Stimulated activated CD4-positive, alpha-beta T cell treated with anti-CD3 and anti-CD28 coated beads, Interleukin-12 subunit alpha, Interleukin-12 subunit beta, amount 100 ng/mL, for 4 hours (primary cell): ENCODE measurements around the gene CDC42BPB.

ENCODE experiments used
- DNase-seq: peaks from one replicate; pipeline ENCODE4 v3.0.0-alpha.2; 2020

Gene CDC42BPB

GRCh38 chr14:102924632-102925588, 132.4 kb downstream of the CDC42BPB start:
- DNase-seq, result no peak

- DNase-seq, result no peak
Measured at GRCh38 chr14:102923925-102924486, 133.3 kb downstream of the CDC42BPB start.

- DNase-seq, result no peak
Measured at GRCh38 chr14:102923201-102923924, 134.0 kb downstream of the CDC42BPB start.

- no peak for DNase-seq
Measured at GRCh38 chr14:102922490-102923200, 134.7 kb downstream of the CDC42BPB start, which contains the start of gene AMN. TSS of gene AMN (plus strand) at chr14:102922663. CDS start at chr14:102922689, 26 bp downstream.

GRCh38 chr14:102920998-102921304, 136.4 kb downstream of the CDC42BPB start:
- DNase-seq, result no peak

- no peak for DNase-seq
Measured at GRCh38 chr14:102920273-102920997, 136.9 kb downstream of the CDC42BPB start.

- no peak for DNase-seq
Measured at GRCh38 chr14:102918438-102918837, 138.9 kb downstream of the CDC42BPB start.

- DNase-seq, result peak; percentile 62
Measured at GRCh38 chr14:102917469-102918211, 139.7 kb downstream of the CDC42BPB start.

- DNase-seq, result no peak
Measured at GRCh38 chr14:102917056-102917385, 140.3 kb downstream of the CDC42BPB start.

- no peak for DNase-seq
Measured at GRCh38 chr14:102916347-102917055, 140.8 kb downstream of the CDC42BPB start.

GRCh38 chr14:102915292-102916110, 141.8 kb downstream of the CDC42BPB start:
- DNase-seq, result no peak

GRCh38 chr14:102914474-102915291, 142.7 kb downstream of the CDC42BPB start:
- no peak for DNase-seq

- no peak for DNase-seq
Measured at GRCh38 chr14:102913341-102914211, 143.8 kb downstream of the CDC42BPB start.

GRCh38 chr14:102911991-102912761, 145.2 kb downstream of the CDC42BPB start:
- DNase-seq, result no peak

GRCh38 chr14:102911541-102911951, 145.8 kb downstream of the CDC42BPB start:
- DNase-seq, result no peak

GRCh38 chr14:102910442-102910841, 146.9 kb downstream of the CDC42BPB start:
- no peak for DNase-seq

GRCh38 chr14:102909911-102910310, 147.4 kb downstream of the CDC42BPB start:
- no peak for DNase-seq
